Caco-2 (cell line): ENCODE measurements around the gene GPR25. TPM values are rescaled to one million over a fixed set of nuclear protein-coding genes. Genes with fewer than 3 reads are reported as not detected.
A peak's percentile ranks its signal among the peaks of the same experiment; 100 is the strongest.

ENCODE experiments used
- BruUV-seq: library from RNA; stranded (reverse); fragments of 400-500 nt; replicated peaks from 2 replicates; lab custom pipeline; 2021; lab: Mats Ljungman, UMichigan
- CTCF ChIA-PET: fragments of 300-600 bp; sonication (Branson Sonifier 250); formaldehyde crosslinking; loops from one replicate; lab custom pipeline; 2022; ENCODE audit warnings: antibody characterized with exemption; lab: Charles Lee
- POLR2A ChIA-PET: fragments of 300-600 bp; sonication (Branson Sonifier 250); formaldehyde crosslinking; loops from one replicate; lab custom pipeline; 2022; ENCODE audit warnings: antibody characterized with exemption; lab: Charles Lee
- DNase-seq, 2 experiments: peaks; one replicate each; pipeline versions ENCODE4 v3.0.0 to v3.0.0-alpha.2; 2020 to 2022
- H3K27me3 ChIP-seq: replicated peaks from 2 replicates; pipeline ENCODE4 v1.6.0; 2011; ENCODE audit warnings: low read length; ENCODE audit not compliant: control insufficient read depth, insufficient read depth
- H3K36me3 ChIP-seq: 2 replicates; pipeline ENCODE4 v1.5.1; 2011; ENCODE audit warnings: low read length; ENCODE audit not compliant: control insufficient read depth, insufficient read depth
- H3K4me1 ChIP-seq: fragments of 250-450 bp; sonication (Bioruptor Pico); 2 replicates; pipeline ENCODE4 v1.5.1; 2020; ENCODE audit warnings: mild to moderate bottlenecking
- H3K4me3 ChIP-seq: 2 replicates; pipeline ENCODE4 v1.5.1; 2011; ENCODE audit warnings: low read depth, mild to moderate bottlenecking, control low read depth, low read length
- H3K9me3 ChIP-seq: fragments of 250-450 bp; sonication (Bioruptor Pico); 2 replicates; pipeline ENCODE4 v1.5.1; 2020; ENCODE audit warnings: mild to moderate bottlenecking, moderate library complexity
- H3K27ac Mint-ChIP-seq: one replicate; pipeline ENCODE4 v1.8.0; 2022; ENCODE audit warnings: mixed read lengths; ENCODE audit not compliant: unreplicated experiment
- H3K27me3 Mint-ChIP-seq: one replicate; pipeline ENCODE4 v1.8.0; 2022; ENCODE audit warnings: mixed read lengths; ENCODE audit not compliant: insufficient read depth, unreplicated experiment
- H3K36me3 Mint-ChIP-seq: one replicate; pipeline ENCODE4 v1.8.0; 2022; ENCODE audit warnings: mild to moderate bottlenecking, mixed read lengths; ENCODE audit not compliant: insufficient read depth, unreplicated experiment
- H3K4me1 Mint-ChIP-seq: one replicate; pipeline ENCODE4 v1.8.0; 2022; ENCODE audit warnings: low read depth, mixed read lengths; ENCODE audit not compliant: unreplicated experiment
- H3K4me3 Mint-ChIP-seq: one replicate; pipeline ENCODE4 v1.8.0; 2022; ENCODE audit warnings: mild to moderate bottlenecking, moderate library complexity, mixed read lengths; ENCODE audit not compliant: unreplicated experiment
- H3K9me3 Mint-ChIP-seq: one replicate; pipeline ENCODE4 v1.8.0; 2022; ENCODE audit warnings: mixed read lengths; ENCODE audit not compliant: unreplicated experiment
- intact Hi-C: fragments of 100-400 bp; cut with micrococcal nuclease; formaldehyde crosslinking; loops from one replicate; pipeline ENCODE4 v1.10.0; 2022; ENCODE audit not compliant: unreplicated experiment
- total RNA-seq: library from RNA; stranded (reverse); gene quantifications from 2 replicates; pipeline ENCODE4 v1.2.3, GENCODE V29; 2022
- TF ChIP-seq, protein P1 (sequence below), 2 experiments: fragments of 200-600 bp in 1 of 2; IDR thresholded peaks; 1 replicate in 1 of 2; 2 replicates in 1 of 2; pipeline versions ENCODE4 v1.5.1 to v1.8.0; 2011 to 2022; ENCODE audit warnings: antibody characterized with exemption in 1 of 2, control low read depth in 1 of 2, inconsistent platforms in 1 of 2, low read depth in 1 of 2, low read length in 1 of 2, mild to moderate bottlenecking in 1 of 2, moderate library complexity in 1 of 2; ENCODE audit not compliant: insufficient read depth in 1 of 2, severe bottlenecking in 1 of 2, unreplicated experiment in 1 of 2

The GPR25 gene
- total RNA-seq, 1 experiment from 2014 or later, result not detected

DNA sequence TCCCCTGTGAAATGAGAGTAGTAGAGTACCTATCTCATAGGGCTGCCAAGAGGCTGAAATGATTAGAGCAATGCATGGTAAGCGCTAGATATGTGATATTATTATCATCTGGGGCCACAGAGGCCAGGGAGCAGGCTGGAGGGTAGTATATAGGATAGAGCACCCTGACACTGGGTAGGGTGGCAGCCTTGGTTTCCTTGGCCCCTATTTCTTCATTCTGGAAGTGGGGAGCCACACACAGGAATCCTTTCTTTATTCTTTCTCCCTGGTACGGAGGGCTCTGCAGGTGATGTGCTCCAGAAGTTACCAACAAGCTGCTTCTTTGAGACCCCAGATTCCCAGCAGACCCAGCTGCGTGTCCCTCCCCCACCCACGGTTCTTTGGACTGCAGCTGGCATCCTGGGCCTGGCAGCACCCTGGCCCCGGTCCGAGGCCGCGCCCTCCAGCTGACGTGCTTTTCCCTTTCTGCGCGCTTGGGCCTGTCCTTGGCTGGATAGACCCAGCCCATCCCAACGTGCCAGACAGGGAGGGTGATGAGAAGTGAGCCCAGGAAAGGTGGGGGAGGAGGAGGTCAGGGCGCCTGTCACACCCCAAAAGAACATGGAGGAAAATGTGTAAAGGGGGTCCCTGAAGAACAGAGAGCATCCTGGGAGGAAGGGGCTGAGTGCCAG lies 40.1 kb downstream of the GPR25 start:
- Mint-ChIP-seq H3K4me3 (no peak overlapping the region), H3K9me3 (no peaks in the 10 kb centered on the region), H3K36me3 (peaks cover 85% of the 10 kb centered on the region), H3K27me3 (no peaks in the 10 kb centered on the region), H3K4me1 (peaks cover 18% of the 10 kb centered on the region), H3K27ac (no peak overlapping the region)
- Histone ChIP-seq H3K4me3 (no peak overlapping the region), H3K27me3 (no peaks in the 10 kb centered on the region), H3K36me3 (peaks cover 13% of the 10 kb centered on the region), H3K4me1 (peaks cover 7% of the 10 kb centered on the region), H3K9me3 (no peaks in the 10 kb centered on the region)
- TF ChIP-seq, protein P1, sequence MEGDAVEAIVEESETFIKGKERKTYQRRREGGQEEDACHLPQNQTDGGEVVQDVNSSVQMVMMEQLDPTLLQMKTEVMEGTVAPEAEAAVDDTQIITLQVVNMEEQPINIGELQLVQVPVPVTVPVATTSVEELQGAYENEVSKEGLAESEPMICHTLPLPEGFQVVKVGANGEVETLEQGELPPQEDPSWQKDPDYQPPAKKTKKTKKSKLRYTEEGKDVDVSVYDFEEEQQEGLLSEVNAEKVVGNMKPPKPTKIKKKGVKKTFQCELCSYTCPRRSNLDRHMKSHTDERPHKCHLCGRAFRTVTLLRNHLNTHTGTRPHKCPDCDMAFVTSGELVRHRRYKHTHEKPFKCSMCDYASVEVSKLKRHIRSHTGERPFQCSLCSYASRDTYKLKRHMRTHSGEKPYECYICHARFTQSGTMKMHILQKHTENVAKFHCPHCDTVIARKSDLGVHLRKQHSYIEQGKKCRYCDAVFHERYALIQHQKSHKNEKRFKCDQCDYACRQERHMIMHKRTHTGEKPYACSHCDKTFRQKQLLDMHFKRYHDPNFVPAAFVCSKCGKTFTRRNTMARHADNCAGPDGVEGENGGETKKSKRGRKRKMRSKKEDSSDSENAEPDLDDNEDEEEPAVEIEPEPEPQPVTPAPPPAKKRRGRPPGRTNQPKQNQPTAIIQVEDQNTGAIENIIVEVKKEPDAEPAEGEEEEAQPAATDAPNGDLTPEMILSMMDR (IDR thresholded peaks at IDR 0.05; ENCODE audit: insufficient read depth in 1 of 2, low read depth in 1 of 2, low read length in 1 of 2, severe bottlenecking in 1 of 2, unreplicated experiment in 1 of 2), result no peak
- ChIA-PET POLR2A (interaction anchor here (1.5 kb wide), 1 partner anchor 16 kb away, joined by 4 read pairs; no protein-coding TSS in a partner anchor), CTCF (interaction anchor here (0.6 kb wide), 1 partner anchor 395 kb away, joined by 8 read pairs; no protein-coding TSS in a partner anchor)
- DNase-seq, result no peak
- intact Hi-C loops, result no loop called here
- no TSS peak for BruUV-seq

DNA sequence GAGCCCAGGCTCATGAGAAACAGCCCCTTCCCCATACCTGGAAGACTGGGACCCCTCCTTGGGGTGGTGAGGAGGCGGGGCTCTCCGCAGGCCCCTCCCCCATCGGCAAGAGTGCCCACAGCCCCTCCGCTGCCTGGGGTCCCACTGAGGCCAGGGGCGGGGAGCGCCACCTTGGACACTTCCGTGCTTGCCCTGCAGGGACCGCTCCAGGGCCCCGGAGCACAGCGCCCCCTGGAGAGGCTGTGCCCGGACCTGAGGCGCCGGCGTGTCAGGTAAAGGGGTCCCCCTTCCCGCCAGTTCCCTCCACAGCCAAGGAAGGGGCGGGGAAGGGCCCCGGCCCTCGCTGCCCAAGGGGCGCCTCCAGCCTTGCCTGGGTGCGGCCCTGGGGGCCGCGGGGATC lies 43.4 kb downstream of the GPR25 start:
- H3K36me3 Mint-ChIP-seq, result peaks cover 66% of the 10 kb centered on the region
- POLR2A ChIA-PET, result interaction anchor here (1.0 kb wide), 1 partner anchor 20 kb away, joined by 3 read pairs; no protein-coding TSS in a partner anchor

DNA sequence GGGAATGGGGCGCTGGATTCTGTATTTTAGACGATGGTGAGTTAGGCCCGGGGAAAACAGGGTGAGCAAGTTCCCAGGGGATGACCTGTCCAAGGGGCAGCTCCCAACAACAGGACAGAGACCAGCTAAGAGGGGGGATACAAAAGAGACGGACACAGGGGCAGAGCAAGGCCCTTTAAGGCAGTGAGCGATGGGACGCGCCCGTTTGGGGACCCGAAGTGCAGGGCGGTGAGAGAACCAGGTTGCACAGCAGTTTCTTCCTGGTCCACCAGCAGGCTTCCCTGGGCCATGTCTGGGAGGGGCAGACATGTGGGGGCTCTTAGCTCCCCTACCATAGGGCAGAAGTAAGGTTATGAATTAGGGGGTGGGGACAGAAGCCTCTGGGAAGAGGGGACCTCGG lies 43.9 kb downstream of the GPR25 start:
- Histone ChIP-seq H3K27me3 (no peaks in the 10 kb centered on the region), H3K36me3 (peaks cover 7% of the 10 kb centered on the region), H3K4me1 (peaks cover 7% of the 10 kb centered on the region), H3K9me3 (no peaks in the 10 kb centered on the region), H3K4me3 (no peak overlapping the region)
- no peaks in the 10 kb centered on the region for H3K27me3 Mint-ChIP-seq
- peaks cover 10% of the 10 kb centered on the region for H3K4me1 Mint-ChIP-seq
- BruUV-seq, result no TSS peak
- H3K27ac Mint-ChIP-seq, result peak overlapping the region; percentile 75
- no peak for DNase-seq
- H3K36me3 Mint-ChIP-seq, result peaks cover 61% of the 10 kb centered on the region
- ChIA-PET CTCF (interaction anchor here (1.1 kb wide), 2 partner anchors 28 to 55 kb away, joined by 3 read pairs; no protein-coding TSS in a partner anchor), POLR2A (interaction anchor here (1.0 kb wide), 2 partner anchors 20 kb away, joined by 3 to 5 read pairs; no protein-coding TSS in a partner anchor)
- no peak overlapping the region for H3K4me3 Mint-ChIP-seq
- H3K9me3 Mint-ChIP-seq, result no peaks in the 10 kb centered on the region
- intact Hi-C loops, result loop anchor here (2.0 kb wide), 1 partner anchor 26 kb away; no protein-coding TSS in a partner anchor
- TF ChIP-seq, protein P1 (IDR thresholded peaks at IDR 0.05; ENCODE audit: insufficient read depth in 1 of 2, low read depth in 1 of 2, low read length in 1 of 2, severe bottlenecking in 1 of 2, unreplicated experiment in 1 of 2), result no peak

More for the DNA sequence above, 43.4 kb downstream of the GPR25 start:
- H3K4me3 Mint-ChIP-seq, result no peak overlapping the region
- CTCF ChIA-PET, result no interaction called here
- TF ChIP-seq, protein P1 (IDR thresholded peaks at IDR 0.05; ENCODE audit: insufficient read depth in 1 of 2, low read depth in 1 of 2, low read length in 1 of 2, severe bottlenecking in 1 of 2, unreplicated experiment in 1 of 2), result peak; percentile 25 to 46
- Histone ChIP-seq H3K4me3 (no peak overlapping the region), H3K36me3 (peaks cover 7% of the 10 kb centered on the region), H3K27me3 (no peaks in the 10 kb centered on the region), H3K9me3 (no peaks in the 10 kb centered on the region), H3K4me1 (peaks cover 7% of the 10 kb centered on the region)
- intact Hi-C loops, result loop anchor here (2.0 kb wide), 1 partner anchor 25 kb away; no protein-coding TSS in a partner anchor
- H3K27ac Mint-ChIP-seq, result peak overlapping the region; percentile 75
- BruUV-seq, result no TSS peak
- peaks cover 10% of the 10 kb centered on the region for H3K4me1 Mint-ChIP-seq
- H3K9me3 Mint-ChIP-seq, result no peaks in the 10 kb centered on the region
- H3K27me3 Mint-ChIP-seq, result no peaks in the 10 kb centered on the region
- DNase-seq, result peak; percentile 32 to 51
